Adipose tissue (tissue), 3 donors: ENCODE results near the gene USH1C. TPM values are rescaled to one million over a fixed set of nuclear protein-coding genes. Genes with fewer than 3 reads are reported as not detected.

ENCODE experiments used
- H3K27ac ChIP-seq: one replicate; pipeline ENCODE4 v1.5.1; 2013; ENCODE audit warnings: low read depth, low read length
- WGBS, 3 donors: extraction: QIAGEN DNeasy Blood & Tissue Kit; methylation state at CpG; one replicate each; pipeline ENCODE4 v1.1.7; 2013; 5-methylcytosine and 5-hydroxymethylcytosine counted together
- polyA plus RNA-seq, 3 donors: library from polyadenylated mRNA; stranded (reverse); fragments of 200-250 nt; gene quantifications; one replicate each; pipeline ENCODE4 v1.2.3, GENCODE V29; 2013
- donor health status: healthy with polysubstance abuse.
- donor health status: Bipolar disorder and iron deficiency.
- donor health status: healthy.

Gene USH1C
- polyA plus RNA-seq, 3 donors = 0.67 to 1.8 (median 1.4) TPM

DNA sequence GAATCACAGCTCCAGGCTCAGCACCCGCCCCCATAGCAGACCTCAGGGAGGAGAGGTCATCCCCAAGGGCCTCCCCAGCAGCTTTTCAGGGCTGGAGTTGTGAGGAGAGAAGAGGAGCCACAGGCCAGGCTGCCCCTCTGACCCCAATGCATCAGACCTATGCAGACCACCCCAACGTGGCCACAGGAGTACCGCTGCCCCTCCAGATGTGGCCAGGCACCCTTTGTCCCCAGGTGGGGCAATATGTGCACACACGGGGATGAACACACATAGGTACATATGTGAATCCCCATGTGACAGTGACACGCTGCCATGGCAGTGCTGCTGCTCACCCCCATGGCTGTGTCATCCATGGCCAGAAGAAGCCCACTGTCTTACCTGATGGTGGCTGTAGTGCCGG lies 10.9 kb downstream of the USH1C start:
- 84 to 86% (median 85%) methylated on average over 6 of the region's 6 CpGs for WGBS, 3 donors
- H3K27ac ChIP-seq = no peak overlapping the region

DNA sequence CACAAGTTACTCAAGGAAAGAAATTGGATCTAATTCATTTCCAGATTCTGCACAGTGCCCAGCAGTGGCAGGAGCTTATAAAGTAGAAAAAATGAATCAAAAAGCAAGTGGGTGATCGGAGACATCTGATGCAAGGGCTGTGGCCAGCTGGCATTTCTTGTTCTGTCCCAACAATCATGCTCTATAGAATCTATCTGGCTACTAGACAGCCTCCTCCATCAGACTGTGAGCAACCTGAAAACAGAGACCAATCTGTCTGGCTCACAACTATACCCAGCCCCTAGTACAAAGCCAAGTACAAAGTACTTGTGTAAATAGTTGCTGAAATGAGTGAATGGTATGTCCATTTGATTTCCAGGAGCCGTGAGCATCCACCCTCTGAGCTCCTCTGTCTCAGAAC lies 11.4 kb downstream of the USH1C start:
- no peak overlapping the region for H3K27ac ChIP-seq
- 78 to 90% (median 84%) methylated on average over 2 of the region's 2 CpGs for whole genome bisulfite sequencing, 3 donors

GRCh38 chr11:17531636-17532113 lies 12.5 kb downstream of the USH1C start:
- H3K27ac ChIP-seq = no peak overlapping the region
- WGBS, 3 donors = 62 to 71% (median 69%) methylated on average over 6 of the region's 6 CpGs

DNA sequence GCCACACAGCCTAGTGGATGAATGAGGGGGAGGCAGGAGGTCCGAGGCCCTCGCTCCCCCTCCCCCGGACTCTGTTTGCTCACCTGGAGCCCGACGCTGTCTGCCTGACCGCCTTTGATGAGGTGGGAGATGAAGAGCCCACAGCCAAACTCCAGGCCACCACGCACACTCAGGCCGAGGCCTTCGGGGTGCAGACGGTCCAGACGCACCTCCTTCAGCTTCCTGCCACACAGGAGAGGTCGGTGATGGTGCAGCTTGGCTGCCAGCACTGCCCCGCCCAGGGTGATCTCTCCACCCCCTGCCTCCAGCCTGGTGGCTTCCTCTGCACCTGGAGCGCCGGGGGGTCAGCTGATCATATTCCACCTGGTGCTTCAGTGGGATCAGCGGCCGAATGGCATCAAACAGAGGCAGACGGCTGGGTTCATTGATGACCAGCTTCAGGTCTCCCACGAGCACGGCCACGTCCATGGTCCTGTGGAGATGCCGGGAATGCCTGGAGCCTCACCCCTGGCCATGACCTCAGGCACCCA lies 13.1 kb downstream of the USH1C start:
- 81 to 88% (median 81%) methylated on average over 21 to 22 of the region's 22 CpGs for WGBS, 3 donors
- no peak overlapping the region for H3K27ac ChIP-seq

- WGBS, 3 donors = 79 to 85% (median 82%) methylated on average over 10 of the region's 10 CpGs
- no peak overlapping the region for H3K27ac ChIP-seq
These were observed 14.4 kb downstream of the USH1C start for GRCh38 chr11:17529844-17530185.

DNA sequence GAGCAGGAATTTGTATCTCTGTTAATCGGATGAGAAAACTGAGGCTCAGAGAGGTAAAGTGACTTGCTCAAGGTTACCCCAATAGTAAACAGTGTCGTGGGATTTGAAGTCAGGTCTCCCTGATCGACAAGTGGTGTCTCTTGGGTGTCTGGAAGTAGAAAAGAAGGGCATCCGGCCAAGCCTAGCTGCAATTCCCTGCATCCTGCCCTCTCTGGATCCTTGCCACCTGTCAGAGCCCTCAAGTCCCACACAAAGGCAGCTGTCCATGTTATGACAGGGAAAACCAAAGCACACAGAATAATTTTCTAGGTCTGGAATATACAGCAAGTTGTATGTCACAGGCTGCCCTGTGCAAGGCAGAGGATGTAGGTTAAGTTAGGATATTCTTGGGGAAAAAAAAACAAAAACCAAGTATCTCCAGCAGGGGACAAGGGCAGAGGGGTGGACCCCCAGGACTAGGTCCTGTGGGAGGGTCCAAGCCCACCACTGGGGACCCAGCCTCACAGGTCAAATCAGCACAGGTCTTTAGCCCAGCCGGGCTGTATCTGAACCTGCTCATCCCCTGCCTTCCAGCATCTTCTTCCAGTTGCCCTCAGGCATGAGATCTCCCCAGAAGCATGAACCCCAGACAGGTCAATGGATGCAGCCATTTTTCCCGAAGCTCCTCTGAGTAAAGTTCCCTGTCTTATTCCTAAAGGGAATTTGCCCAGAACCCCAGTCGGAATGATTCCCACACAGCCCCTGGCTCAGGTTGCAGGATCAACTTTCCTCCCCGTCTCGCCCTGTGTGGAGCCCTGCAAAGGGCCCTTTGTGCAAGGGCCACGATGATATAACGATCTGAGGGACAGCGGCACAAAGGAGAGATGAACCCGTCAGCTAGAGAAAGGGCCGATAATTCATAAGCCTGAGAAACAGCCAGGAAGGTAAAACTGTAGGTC lies 15.0 kb downstream of the USH1C start:
- WGBS, 3 donors = 72 to 80% (median 74%) methylated on average over 14 of the region's 14 CpGs
- no peak overlapping the region for H3K27ac ChIP-seq

- 41 to 58% (median 43%) methylated on average over 9 of the region's 9 CpGs for WGBS, 3 donors
- no peak overlapping the region for H3K27ac ChIP-seq
These were observed 16.0 kb downstream of the USH1C start for GRCh38 chr11:17528181-17528691.

DNA sequence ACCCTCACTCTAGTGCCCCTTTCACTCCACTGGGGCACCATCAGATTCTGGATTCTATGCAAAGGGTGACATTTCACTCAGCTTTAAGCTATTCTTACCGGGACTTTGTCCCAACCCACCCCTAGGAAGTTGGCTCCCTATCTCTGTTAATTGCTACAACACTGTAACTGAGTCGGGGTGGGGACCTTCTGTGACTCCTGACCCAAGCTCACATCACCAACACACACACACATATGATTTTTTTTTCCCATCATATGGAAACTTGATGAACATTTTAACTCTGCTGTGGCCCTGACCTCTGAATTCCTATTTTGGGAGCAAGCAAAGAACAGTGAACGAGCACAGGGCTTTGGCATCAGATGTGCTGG lies 16.6 kb downstream of the USH1C start:
- WGBS, 3 donors = 73 to 79% (median 74%) methylated on average over 3 of the region's 3 CpGs
- no peak overlapping the region for H3K27ac ChIP-seq

GRCh38 chr11:17526931-17527627 lies 17.1 kb downstream of the USH1C start:
- 85 to 88% (median 85%) methylated on average over 16 to 20 of the region's 20 CpGs for WGBS, 3 donors
- no peak overlapping the region for H3K27ac ChIP-seq

GRCh38 chr11:17526326-17526725 lies 17.9 kb downstream of the USH1C start:
- 78 to 90% (median 82%) methylated on average over 13 of the region's 13 CpGs for WGBS, 3 donors

DNA sequence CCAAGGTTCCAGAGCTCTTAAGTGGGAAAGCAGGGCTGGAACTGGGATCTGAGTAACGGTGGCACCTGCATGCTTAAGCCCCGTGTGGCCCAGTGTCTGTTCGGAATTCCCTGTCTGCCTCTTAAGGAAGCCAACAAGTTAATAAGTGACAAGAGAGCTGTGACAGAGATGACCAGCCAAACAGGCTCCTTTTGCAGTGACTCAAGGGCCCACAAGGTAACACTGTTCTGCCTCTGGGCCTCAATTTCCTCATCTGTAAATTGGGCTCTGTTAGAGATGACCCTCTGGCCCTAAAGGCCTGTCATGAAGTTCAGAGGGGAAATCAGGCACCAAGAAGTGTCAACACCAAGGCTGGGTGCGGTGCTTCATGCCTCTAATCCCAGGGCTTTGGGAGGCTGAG lies 18.6 kb downstream of the USH1C start:
- no peak overlapping the region for H3K27ac ChIP-seq
- WGBS, 3 donors = 66 to 92% (median 89%) methylated on average over 4 of the region's 4 CpGs

More at GRCh38 chr11:17526326-17526725, 17.9 kb downstream of the USH1C start:
- H3K27ac ChIP-seq = no peak overlapping the region

- no peak overlapping the region for H3K27ac ChIP-seq
- 89 to 93% (median 93%) methylated on average over 9 of the region's 9 CpGs for WGBS, 3 donors
These were observed 20.0 kb downstream of the USH1C start for GRCh38 chr11:17524221-17524620.

- 86 to 88% (median 86%) methylated on average over 17 of the region's 17 CpGs for WGBS, 3 donors
These were observed 21.6 kb downstream of the USH1C start for GRCh38 chr11:17522655-17523054.

DNA sequence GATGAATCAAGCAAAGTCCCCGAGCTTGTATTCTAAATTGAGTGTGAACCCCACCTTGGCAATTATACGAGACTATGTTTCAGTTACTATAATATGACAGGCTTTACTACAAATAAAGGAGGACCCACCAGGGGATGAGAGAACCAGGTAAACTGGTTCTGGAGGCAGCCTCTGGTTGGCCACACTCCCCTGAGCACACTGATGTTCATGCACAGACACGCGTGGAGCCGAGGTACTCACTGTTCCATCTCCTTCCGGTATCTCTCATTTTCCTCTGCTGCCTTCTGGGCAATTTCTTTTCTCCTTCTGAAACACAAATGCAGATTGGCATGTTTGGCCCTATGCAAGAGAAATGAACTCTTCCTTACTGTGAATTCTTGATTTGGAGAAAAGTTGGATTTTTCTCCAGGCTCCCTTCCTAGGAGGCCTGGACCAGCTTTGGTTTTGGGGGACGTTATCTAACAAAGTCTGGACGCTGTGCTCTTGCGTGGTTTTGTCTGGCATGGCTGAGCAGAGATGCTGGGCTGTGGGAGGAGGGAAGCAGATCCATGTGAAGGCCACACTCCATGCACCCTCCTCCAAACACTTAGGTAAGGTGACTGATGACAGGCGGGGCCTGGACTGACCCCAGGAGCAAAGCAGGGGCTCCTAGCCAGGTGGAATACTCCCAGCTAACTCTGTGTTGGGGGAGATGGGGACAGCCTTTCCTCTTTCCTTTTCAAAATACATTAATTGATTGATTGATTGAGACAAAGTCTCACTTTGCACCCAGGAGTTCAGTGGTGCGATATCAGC lies 22.9 kb downstream of the USH1C start:
- WGBS, 3 donors = 89 to 91% (median 90%) methylated on average over 11 of the region's 11 CpGs
- H3K27ac ChIP-seq = no peak overlapping the region

More at GRCh38 chr11:17522655-17523054, 21.6 kb downstream of the USH1C start:
- no peak overlapping the region for H3K27ac ChIP-seq

DNA sequence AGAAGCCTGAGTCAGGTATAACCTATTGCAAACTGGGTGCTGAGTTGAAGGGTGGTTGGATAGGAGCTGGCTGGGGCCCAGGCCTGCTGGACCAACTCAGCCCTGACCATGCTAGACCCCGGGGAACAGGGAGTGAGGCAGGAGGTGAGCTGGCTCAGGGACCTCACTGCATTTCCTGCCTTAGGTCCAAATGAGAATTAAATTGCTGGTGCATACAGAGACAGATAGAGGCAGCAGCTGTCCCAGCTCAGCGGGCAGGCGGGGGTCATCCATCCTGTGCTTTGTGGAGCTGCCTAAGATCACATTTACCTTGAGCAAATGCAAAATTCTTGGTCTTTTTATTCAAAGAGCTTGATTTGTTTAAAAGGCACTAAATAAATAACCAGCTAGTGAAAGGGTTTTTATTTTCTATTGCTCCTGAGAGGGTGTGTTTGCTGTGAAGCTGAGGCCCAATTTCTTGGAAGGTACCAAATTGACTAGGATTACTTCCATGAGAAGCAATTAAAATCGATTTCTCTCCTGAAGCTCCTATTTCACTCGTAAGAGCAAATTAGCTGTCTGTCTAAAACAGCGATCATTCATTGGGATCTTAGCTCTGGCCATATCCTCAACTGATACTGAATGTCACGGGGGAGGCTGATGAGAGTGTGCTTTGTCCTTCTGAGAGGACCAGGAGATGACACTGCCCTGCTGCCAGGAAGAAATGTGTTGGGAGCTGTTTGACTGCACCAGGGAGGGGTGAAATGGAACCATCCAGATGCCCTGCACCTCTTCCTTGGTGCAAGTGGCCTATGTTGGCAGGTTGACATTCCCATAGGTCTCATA lies 24.9 kb downstream of the USH1C start:
- WGBS, 3 donors = 73 to 81% (median 78%) methylated on average over 7 of the region's 7 CpGs
- H3K27ac ChIP-seq = no peak overlapping the region

- WGBS, 3 donors = 84 to 89% (median 85%) methylated on average over 2 of the region's 2 CpGs
These were observed 25.9 kb downstream of the USH1C start for GRCh38 chr11:17518366-17518765.

DNA sequence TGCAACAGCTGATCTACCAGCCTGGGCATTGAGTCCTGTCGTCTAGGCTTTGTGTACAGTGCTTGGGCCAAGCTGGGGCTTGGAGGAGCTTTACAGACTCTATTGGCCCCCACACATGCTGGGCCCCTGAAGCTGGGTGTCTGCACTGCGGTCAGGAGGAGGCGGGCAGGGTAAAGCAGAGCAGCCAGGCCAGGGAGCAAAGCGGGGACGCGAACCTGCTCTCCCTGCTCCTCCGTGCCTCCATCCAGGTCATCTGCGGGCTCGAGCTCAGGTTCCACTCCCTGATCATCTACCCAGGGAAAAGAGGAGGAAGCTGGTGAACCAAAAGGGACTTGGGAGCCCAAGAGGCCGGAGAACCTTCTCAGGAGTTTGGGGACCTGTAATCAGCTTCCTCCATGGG lies 27.0 kb downstream of the USH1C start:
- no peak overlapping the region for H3K27ac ChIP-seq
- WGBS, 3 donors = 89 to 93% (median 91%) methylated on average over 10 of the region's 10 CpGs

More at GRCh38 chr11:17518366-17518765, 25.9 kb downstream of the USH1C start:
- no peak overlapping the region for H3K27ac ChIP-seq
